Peyer's patch (tissue), 4 donors: ENCODE measurements around the gene ETDC.

Experiments
- POLR2A ChIP-seq, 2 donors: fragments of 450-650 bp; IDR thresholded peaks; one replicate each; pipeline ENCODE4 v1.5.1; 2017; ENCODE audit warnings: antibody characterized with exemption in 2 of 2, mild to moderate bottlenecking in 2 of 2, moderate library complexity in 2 of 2
- TF ChIP-seq, protein P1 (sequence below), 6 experiments: fragments of 450-650 bp in 4 of 6; fragments of 200-600 bp in 2 of 6; sonication (generic) in 1 of 6; IDR thresholded peaks; one replicate each; pipeline ENCODE4 v1.5.1; 2017 to 2019; ENCODE audit warnings: antibody characterized with exemption in 6 of 6, mild to moderate bottlenecking in 3 of 6, moderate library complexity in 1 of 6

- TF ChIP-seq, protein P1, sequence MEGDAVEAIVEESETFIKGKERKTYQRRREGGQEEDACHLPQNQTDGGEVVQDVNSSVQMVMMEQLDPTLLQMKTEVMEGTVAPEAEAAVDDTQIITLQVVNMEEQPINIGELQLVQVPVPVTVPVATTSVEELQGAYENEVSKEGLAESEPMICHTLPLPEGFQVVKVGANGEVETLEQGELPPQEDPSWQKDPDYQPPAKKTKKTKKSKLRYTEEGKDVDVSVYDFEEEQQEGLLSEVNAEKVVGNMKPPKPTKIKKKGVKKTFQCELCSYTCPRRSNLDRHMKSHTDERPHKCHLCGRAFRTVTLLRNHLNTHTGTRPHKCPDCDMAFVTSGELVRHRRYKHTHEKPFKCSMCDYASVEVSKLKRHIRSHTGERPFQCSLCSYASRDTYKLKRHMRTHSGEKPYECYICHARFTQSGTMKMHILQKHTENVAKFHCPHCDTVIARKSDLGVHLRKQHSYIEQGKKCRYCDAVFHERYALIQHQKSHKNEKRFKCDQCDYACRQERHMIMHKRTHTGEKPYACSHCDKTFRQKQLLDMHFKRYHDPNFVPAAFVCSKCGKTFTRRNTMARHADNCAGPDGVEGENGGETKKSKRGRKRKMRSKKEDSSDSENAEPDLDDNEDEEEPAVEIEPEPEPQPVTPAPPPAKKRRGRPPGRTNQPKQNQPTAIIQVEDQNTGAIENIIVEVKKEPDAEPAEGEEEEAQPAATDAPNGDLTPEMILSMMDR (IDR thresholded peaks at IDR 0.05), result no peak
- no peak for TF ChIP-seq POLR2A (IDR thresholded peaks at IDR 0.05)
These were observed 21.9 kb upstream of the ETDC start for GRCh38 chrX:135287266-135287823.
